K562 (cell line): ENCODE results near the gene EDA. TPM values are rescaled to one million over a fixed set of nuclear protein-coding genes. Genes with fewer than 3 reads are reported as not detected.

Experiments
- ATAC-seq: fragments of 200-7000 bp; cut with Tn5 transposase; 3 replicates; pipeline ENCODE4 v1.9.1; 2020; ENCODE audit warnings: moderate library complexity
- BruUV-seq: library from RNA; stranded (reverse); fragments of 400-500 nt; replicated peaks from 2 replicates; lab custom pipeline; 2021; lab: Mats Ljungman, UMichigan
- CTCF ChIA-PET: fragments of 300-600 bp; formaldehyde crosslinking; extraction: SDS; loops from one replicate; lab custom pipeline; 2021; ENCODE audit warnings: low intra/inter-chr PET ratio; lab: Yijun Ruan, JAX
- POLR2A ChIA-PET: fragments of 300-600, 350-650 bp; sonication (Branson Sonifier 250); formaldehyde crosslinking; extraction: SDS; loops from one replicate; lab custom pipeline; 2021; ENCODE audit warnings: antibody characterized with exemption, inconsistent platforms; lab: Yijun Ruan, JAX
- DNase-seq, 4 experiments: peaks; one replicate each; pipeline versions ENCODE4 v3.0.0 to v3.0.0-alpha.2; 2011 to 2018; ENCODE audit warnings: low spot score in 3 of 4, mixed read lengths in 3 of 4; ENCODE audit errors: extremely low read depth in 1 of 4
- FAIRE-seq: peaks from 2 replicates; lab custom pipeline; 2011; peaks lifted over from hg19 to GRCh38; lab: Jason Lieb, UNC
- H2AFZ ChIP-seq: 2 replicates; pipeline ENCODE4 v1.6.0; 2011; ENCODE audit warnings: low read depth, low read length, control low read depth, inconsistent platforms
- H3K27ac ChIP-seq: fragments of 200-600 bp; 3 replicates; pipeline ENCODE4 v1.8.0; 2011; ENCODE audit warnings: low read depth, mild to moderate bottlenecking, control low read depth, inconsistent platforms, low read length, moderate library complexity, mixed read lengths; ENCODE audit errors: extremely low read depth
- H3K27me3 ChIP-seq, 2 experiments: fragments of 300-600 bp in 1 of 2; 2 replicates in 1 of 2; 3 replicates in 1 of 2; pipeline versions ENCODE4 v1.6.0 to v1.8.0; 2011; ENCODE audit warnings: inconsistent platforms in 2 of 2, low read length in 2 of 2, mild to moderate bottlenecking in 1 of 2, mixed read lengths in 1 of 2, moderate library complexity in 1 of 2; ENCODE audit not compliant: control insufficient read depth in 2 of 2, insufficient read depth in 2 of 2
- H3K36me3 ChIP-seq: fragments of 300-600 bp; 3 replicates; pipeline ENCODE4 v1.8.0; 2011; ENCODE audit warnings: mild to moderate bottlenecking, low read length, inconsistent platforms; ENCODE audit not compliant: control insufficient read depth, insufficient read depth
- H3K4me1 ChIP-seq, 2 experiments: fragments of 200-600 bp in 1 of 2; replicated peaks in 1 of 2; 2 replicates in 1 of 2; 3 replicates in 1 of 2; pipeline versions ENCODE4 v1.5.1 to v1.8.0; 2011; ENCODE audit warnings: inconsistent platforms in 2 of 2, low read length in 2 of 2, mild to moderate bottlenecking in 1 of 2, mixed read lengths in 1 of 2, moderate library complexity in 1 of 2; ENCODE audit not compliant: control insufficient read depth in 2 of 2, insufficient read depth in 2 of 2
- H3K4me2 ChIP-seq: 2 replicates; pipeline ENCODE4 v1.6.1; 2011; ENCODE audit warnings: low read length, control low read depth, inconsistent platforms, mixed read lengths; ENCODE audit not compliant: insufficient read depth
- H3K4me3 ChIP-seq: fragments of 200-600 bp; sonication (generic), shearing (Covaris generic); 2 replicates; pipeline ENCODE4 v1.5.1; 2016; ENCODE audit warnings: control low read depth, inconsistent platforms
- H3K79me2 ChIP-seq: fragments of 200-600 bp; 3 replicates; pipeline ENCODE4 v1.8.0; 2011; ENCODE audit warnings: low read length, inconsistent platforms; ENCODE audit not compliant: control insufficient read depth, insufficient read depth
- H3K9ac ChIP-seq, 2 experiments: 2 replicates each; pipeline versions ENCODE4 v1.6.0 to v1.6.1; 2011; ENCODE audit warnings: low read depth in 2 of 2, low read length in 2 of 2, control low read depth in 1 of 2, inconsistent platforms in 1 of 2, mild to moderate bottlenecking in 1 of 2, mixed read lengths in 1 of 2; ENCODE audit not compliant: insufficient read depth in 1 of 2
- H3K9me1 ChIP-seq: one replicate; pipeline ENCODE4 v1.6.0; 2011; ENCODE audit warnings: inconsistent platforms, mild to moderate bottlenecking, low read length, moderate library complexity; ENCODE audit not compliant: control insufficient read depth, insufficient read depth
- H3K9me3 ChIP-seq: replicated peaks from 2 replicates; pipeline ENCODE4 v1.5.1; 2011; ENCODE audit warnings: low read depth, low read length, inconsistent platforms; ENCODE audit not compliant: control insufficient read depth, insufficient read depth
- H4K20me1 ChIP-seq: replicated peaks from 2 replicates; pipeline ENCODE4 v1.6.1; 2011; ENCODE audit warnings: low read length, inconsistent platforms, mixed read lengths; ENCODE audit not compliant: control insufficient read depth, insufficient read depth
- E2F1 ChIP-seq: sonication (generic); formaldehyde crosslinking; IDR thresholded peaks from 2 replicates; pipeline ENCODE4 v1.8.1; 2023; ENCODE audit warnings: mild to moderate bottlenecking, missing genetic modification reagents, moderate library complexity
- HDAC3 ChIP-seq: fragments of 450-650 bp; IDR thresholded peaks from 2 replicates; pipeline ENCODE4 v1.6.1; 2018; ENCODE audit warnings: borderline replicate concordance, mild to moderate bottlenecking, moderate library complexity; ENCODE audit not compliant: partially characterized antibody
- MAFG ChIP-seq: fragments of 450-650 bp; conservative IDR thresholded peaks from 2 replicates; pipeline ENCODE4 v1.6.1; 2016; ENCODE audit warnings: missing genetic modification characterization, missing compliant biosample characterization
- NR4A1 ChIP-seq, 2 experiments: fragments of 250-450 bp in 1 of 2; fragments of 450-650 bp in 1 of 2; sonication (Bioruptor Pico) in 1 of 2; IDR thresholded peaks; 2 replicates each; pipeline versions ENCODE4 v1.4.0 to v1.6.1; 2016 to 2020; ENCODE audit warnings: mild to moderate bottlenecking in 2 of 2, missing compliant biosample characterization in 1 of 2, missing genetic modification characterization in 1 of 2, moderate library complexity in 1 of 2
- PRPF4 ChIP-seq: fragments of 200-400 bp; formaldehyde crosslinking; IDR thresholded peaks from one replicate; pipeline ENCODE4 v1.6.1; 2017; ENCODE audit warnings: low read length, low read depth, mild to moderate bottlenecking; ENCODE audit not compliant: insufficient read depth, poor library complexity, severe bottlenecking
- SOX6 ChIP-seq: fragments of 450-650 bp; IDR thresholded peaks from 2 replicates; pipeline ENCODE4 v1.6.1; 2014; ENCODE audit warnings: mild to moderate bottlenecking
- ZBTB2 ChIP-seq: fragments of 450-650 bp; IDR thresholded peaks from 2 replicates; pipeline ENCODE4 v1.6.1; 2016; ENCODE audit warnings: antibody characterized with exemption
- ZBTB26 ChIP-seq: fragments of 450-650 bp; formaldehyde crosslinking; IDR thresholded peaks from 2 replicates; pipeline ENCODE4 v1.4.0; 2022; ENCODE audit warnings: missing genetic modification characterization
- ZNF253 ChIP-seq: fragments of 250-450 bp; sonication (Bioruptor Pico); conservative IDR thresholded peaks from 2 replicates; pipeline ENCODE4 v1.6.1; 2021; ENCODE audit warnings: mild to moderate bottlenecking
- ZNF280A ChIP-seq: fragments of 450-650 bp; IDR thresholded peaks from 2 replicates; pipeline ENCODE4 v1.6.1; 2018; ENCODE audit warnings: mild to moderate bottlenecking, low read depth; ENCODE audit not compliant: partially characterized antibody
- ZNF518B ChIP-seq: fragments of 250-450 bp; sonication (Bioruptor Pico); IDR thresholded peaks from 2 replicates; pipeline ENCODE4 v1.5.0; 2021; ENCODE audit warnings: mild to moderate bottlenecking, moderate library complexity
- WGBS: fragments of 100-300 bp; shearing (Covaris generic); methylation state at CpG from one replicate; pipeline ENCODE4 v1.1.6; 2016; ENCODE audit warnings: low coverage, mixed read lengths; ENCODE audit not compliant: insufficient coverage; ENCODE audit errors: missing lambda C conversion rate; 5-methylcytosine and 5-hydroxymethylcytosine counted together
- in situ Hi-C: fragments of 300-500 bp; cut with MboI; formaldehyde crosslinking; loops from 4 replicates; pipeline ENCODE4 v1.15.0; 2018; ENCODE audit warnings: inconsistent platforms, mixed read lengths
- intact Hi-C: fragments of 100-400 bp; cut with micrococcal nuclease; formaldehyde crosslinking; loops from 2 replicates; pipeline ENCODE4 v1.14.2; 2022
- polyA plus RNA-seq, 8 experiments: library from polyadenylated mRNA; depleted of rRNA in 4 of 8; stranded (reverse) in 5 of 8; unstranded in 3 of 8; fragments of >200 nt; fragmentation: Nextera tagmentation in 2 of 8; fragmentation: Illumina TruSeq in 1 of 8; extraction: Ambion mirVana in 2 of 8; extraction: Trizol in 1 of 8; gene quantifications; 2 replicates each; pipeline versions ENCODE4 v1.2.1 to v1.2.3, GENCODE V29; 2011 to 2014; ENCODE audit warnings: inconsistent platforms in 1 of 8, missing spikeins in 1 of 8
- total RNA-seq, 7 experiments: library from RNA; depleted of rRNA in 6 of 7; stranded (reverse); fragments of >200 nt in 6 of 7; fragmentation: Illumina TruSeq in 2 of 7; extraction: Trizol in 2 of 7; gene quantifications; 2 replicates each; pipeline versions ENCODE4 v1.2.1 to v1.2.3, GENCODE V29; 2011 to 2021; ENCODE audit warnings: low replicate concordance in 1 of 7

Gene EDA
- total and polyA plus RNA-seq, 9 of the 15 experiments (the other 6 are each of a cell fraction or from before 2014, with no cell fraction given) = 0.03 to 0.40 (median 0.07) TPM

- in situ Hi-C loops (loop anchor here (25.0 kb wide), 1 partner anchor 489 kb away; no protein-coding TSS in a partner anchor), intact Hi-C loops (no loop called here)
- Histone ChIP-seq H3K9ac (no peak overlapping the region), H3K9me1 (no peaks in the 10 kb centered on the region), H2AFZ (no peak overlapping the region), H3K27ac (no peak overlapping the region), H3K27me3 (no peaks in the 10 kb centered on the region; a peak in 1 of 5 replicates), H3K36me3 (no peaks in the 10 kb centered on the region), H3K4me2 (no peak overlapping the region), H3K4me1 (no peaks in the 10 kb centered on the region), H4K20me1 (no peaks in the 10 kb centered on the region; the same call in 1 of the 2 replicates), H3K4me3 (no peak overlapping the region), H3K79me2 (no peaks in the 10 kb centered on the region), H3K9me3 (no peaks in the 10 kb centered on the region)
- ChIA-PET CTCF (no interaction called here), POLR2A (interaction anchor here (0.8 kb wide), 1 partner anchor 472 kb away, joined by 3 read pairs; no protein-coding TSS in a partner anchor)
- DNase-seq (no peak), ATAC-seq (no peak), FAIRE-seq (no peak)
- WGBS = 0% methylated on average over 1 of the region's 1 CpG
- no TSS peak for BruUV-seq
- TF ChIP-seq ZNF280A (no peak), PRPF4 (no peak), ZNF253 (no peak), ZBTB26 (no peak), SOX6 (no peak), MAFG (no peak), ZNF518B (CRISPR knock-in tag) (no peak), NR4A1 (CRISPR knock-in tag; IDR thresholded peaks at IDR 0.05) (no peak), NR4A1 (tag; IDR thresholded peaks at IDR 0.05) (no peak), E2F1 (no peak), HDAC3 (no peak), ZBTB2 (no peak)
These were observed 410.4 kb downstream of the EDA start for GRCh38 chrX:70026112-70026850.
